ENCODE measurements around the gene PLET1. TPM values are rescaled to one million over a fixed set of nuclear protein-coding genes. Genes with fewer than 3 reads are reported as not detected.
"Not testable (repeated sequence)": the region's sequence is repeated elsewhere in the genome, so short reads cannot be mapped to it uniquely, and the experiment has no call there.

The PLET1 gene
- total RNA-seq, 1 experiment from 2014 or later, result not detected

DNA sequence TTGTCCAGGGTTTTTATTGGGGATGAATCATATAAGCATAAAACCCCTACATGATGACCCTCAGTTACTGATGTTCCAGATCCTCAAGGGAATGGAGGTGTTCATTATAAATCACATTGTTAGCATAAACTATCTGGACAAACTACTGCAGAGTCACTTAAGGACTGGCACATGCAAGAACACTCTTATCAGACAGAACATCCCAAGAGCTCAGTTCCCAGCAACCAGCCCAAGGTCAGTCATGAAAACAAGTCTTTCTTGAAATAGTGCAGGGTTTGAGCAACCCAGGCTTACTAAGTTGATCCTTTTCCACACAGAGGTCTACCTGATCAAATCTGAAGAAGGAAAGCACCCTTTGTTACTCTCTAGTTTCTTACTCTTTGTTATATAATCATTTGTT lies 48.0 kb downstream of the PLET1 start:
- DNase-seq (ENCODE audit: low spot score), result no peak

DNA sequence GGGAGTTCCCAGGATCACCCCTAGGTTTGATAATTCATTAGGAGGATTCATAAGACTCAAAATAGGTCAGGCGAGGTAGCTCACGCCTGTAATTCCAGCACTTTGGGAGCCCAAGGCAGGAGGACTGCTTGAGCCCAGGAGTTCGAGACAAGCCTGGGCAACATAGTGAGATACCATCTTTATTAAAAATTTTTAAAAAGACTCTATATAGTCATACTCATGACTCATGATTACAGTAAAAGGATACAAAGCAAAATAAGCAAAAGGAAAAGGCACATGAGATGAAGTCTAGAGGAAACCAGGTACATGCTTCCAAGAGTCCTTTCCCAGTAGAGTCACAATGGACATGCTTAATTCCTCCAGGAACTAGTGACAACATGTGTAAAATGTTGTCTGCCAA lies 48.4 kb downstream of the PLET1 start:
- DNase-seq (ENCODE audit: low spot score), result no peak

DNA sequence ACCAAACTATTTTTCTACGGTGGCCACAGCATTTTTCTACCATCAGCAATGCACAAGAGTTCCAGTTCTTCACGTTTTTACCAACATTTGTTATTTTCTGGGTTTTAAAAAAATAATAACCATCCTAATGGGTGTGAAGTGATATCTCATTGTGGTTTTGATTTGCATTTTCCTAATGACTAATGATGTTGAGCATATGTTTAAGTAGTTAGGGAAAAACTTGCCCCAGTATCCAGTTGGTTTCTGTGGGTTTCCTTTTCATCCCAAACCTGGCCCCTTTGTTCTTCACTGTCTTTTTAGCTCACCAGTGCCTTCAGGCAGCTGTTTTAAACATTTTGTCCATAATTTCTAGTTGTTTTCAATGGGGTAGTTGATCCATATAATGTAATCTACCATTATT lies 49.1 kb downstream of the PLET1 start:
- no peak for DNase-seq (ENCODE audit: low spot score)

DNA sequence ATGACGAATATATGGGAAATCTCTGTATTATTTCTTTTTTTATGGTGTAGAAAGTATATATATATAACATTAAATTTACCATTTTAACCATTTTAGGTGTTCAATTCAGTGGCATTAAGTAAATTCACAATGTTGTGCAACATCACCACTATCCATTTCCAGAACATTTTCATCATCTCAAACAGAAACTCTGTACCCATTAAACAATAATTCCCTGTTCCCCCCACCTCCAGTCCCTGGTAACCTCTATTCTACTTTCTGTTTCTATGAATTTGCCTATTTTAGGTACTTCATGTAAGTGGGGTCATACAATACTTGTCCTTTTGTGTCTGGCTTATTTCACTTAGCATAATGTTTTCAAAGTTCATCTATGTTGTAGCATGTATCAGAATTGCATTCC lies 49.8 kb downstream of the PLET1 start:
- DNase-seq (ENCODE audit: low spot score), result no peak

GRCh38 chr11:112206071-112206470 lies 54.6 kb downstream of the PLET1 start:
- DNase-seq (ENCODE audit: low spot score), result no peak

DNA sequence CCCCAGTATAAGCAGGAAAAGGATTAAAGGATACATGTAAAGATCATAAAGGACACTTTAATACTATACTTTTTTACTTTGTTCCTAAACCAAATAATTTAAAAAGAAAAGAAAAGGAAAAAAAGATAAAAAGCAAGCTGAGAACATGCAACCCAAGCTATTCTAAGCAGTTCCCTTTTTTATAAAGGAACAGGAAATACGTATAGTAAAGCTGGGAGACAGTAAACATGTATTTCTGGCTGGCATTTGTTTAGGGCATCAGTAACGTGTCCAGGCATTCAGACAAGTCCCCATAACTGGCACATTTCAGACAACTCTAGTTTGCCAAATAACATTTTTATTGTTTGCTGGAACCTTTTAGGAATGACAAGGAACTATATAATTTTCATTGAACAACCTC lies 60.4 kb downstream of the PLET1 start:
- no peak for DNase-seq (ENCODE audit: low spot score)

DNA sequence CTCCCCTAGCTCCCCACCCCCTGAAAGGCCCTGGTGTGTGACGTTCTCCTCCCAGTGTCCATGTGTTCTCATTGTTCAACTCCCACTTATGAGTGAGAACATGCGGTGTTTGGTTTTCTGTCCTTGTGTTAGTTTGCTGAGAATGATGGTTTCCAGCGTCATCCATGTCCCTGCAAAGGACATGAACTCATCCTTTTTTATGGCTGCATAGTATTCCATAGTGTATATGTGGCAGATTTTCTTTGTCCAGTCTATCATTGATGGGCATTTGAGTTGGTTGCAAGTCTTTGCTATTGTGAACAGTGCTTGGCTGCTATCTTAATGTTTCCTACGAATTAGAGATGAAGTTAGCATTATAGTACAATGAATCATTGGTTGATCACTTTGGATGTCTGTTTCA lies 61.6 kb downstream of the PLET1 start:
- DNase-seq (ENCODE audit: low spot score), result not testable (repeated sequence)

Other genes starting within 250 kb of the PLET1 start
- 49.0 and 53.2 TPM in 2 replicates for gene DLAT, start 235.5 kb downstream of the PLET1 start, total RNA-seq (2014; rRNA removed; shearing (Covaris generic))
- gene PIH1D2, start 186.8 kb downstream of the PLET1 start, total RNA-seq (2014; rRNA removed; shearing (Covaris generic)), result 1.4 and 2.1 TPM in 2 replicates
- 24.0 and 40.7 TPM in 2 replicates for gene NKAPD1, start 186.6 kb downstream of the PLET1 start, total RNA-seq (2014; rRNA removed; shearing (Covaris generic))
- 73.5 and 88.2 TPM in 2 replicates for gene TIMM8B, start 174.1 kb downstream of the PLET1 start, total RNA-seq (2014; rRNA removed; shearing (Covaris generic))
- 207 and 214 TPM in 2 replicates for gene SDHD, start 174.0 kb downstream of the PLET1 start, total RNA-seq (2014; rRNA removed; shearing (Covaris generic))
- gene IL18, start 96.8 kb downstream of the PLET1 start, total RNA-seq (2014; rRNA removed; shearing (Covaris generic)), result 10.3 and 19.9 TPM in 2 replicates
- gene TEX12, start 93.5 kb downstream of the PLET1 start, total RNA-seq (2014; rRNA removed; shearing (Covaris generic)), result 0.35 TPM in 1 of 2 replicates, not detected in the other
- 1.2 TPM in 1 of 2 replicates, not detected in the other for gene BCO2, start 85.3 kb downstream of the PLET1 start, total RNA-seq (2014; rRNA removed; shearing (Covaris generic))
- gene PTS, start 34.4 kb downstream of the PLET1 start, total RNA-seq (2014; rRNA removed; shearing (Covaris generic)), result 41.8 and 51.6 TPM in 2 replicates